Spleen (tissue), 11 donors: Measurements from ENCODE around the gene LMF1. TPM values are rescaled to one million over a fixed set of nuclear protein-coding genes. Genes with fewer than 3 reads are reported as not detected.

Experiments
- DNase-seq: peaks from one replicate; pipeline ENCODE4 v3.0.0-alpha.2; 2020
- H3K27ac ChIP-seq, 8 donors: fragments of 200-600 bp; sonication (generic) in 7 of 8; 1 replicate in 4 of 8; 2 replicates in 4 of 8; pipeline versions ENCODE4 v1.5.0 to v1.8.0; 2016 to 2021; ENCODE audit warnings: inconsistent platforms in 4 of 8, mild to moderate bottlenecking in 4 of 8, moderate library complexity in 1 of 8
- H3K27me3 ChIP-seq, 7 donors: fragments of 200-600 bp; sonication (generic) in 6 of 7; replicated peaks in 1 of 7; 1 replicate in 4 of 7; 2 replicates in 3 of 7; pipeline versions ENCODE4 v1.5.0 to v1.8.0; 2016 to 2021; ENCODE audit warnings: inconsistent platforms in 3 of 7, mild to moderate bottlenecking in 1 of 7
- H3K36me3 ChIP-seq, 6 donors: fragments of 200-600 bp; sonication (generic) in 5 of 6; 1 replicate in 4 of 6; 2 replicates in 2 of 6; pipeline versions ENCODE4 v1.5.0 to v1.8.0; 2016 to 2021; ENCODE audit warnings: inconsistent platforms in 2 of 6
- H3K4me1 ChIP-seq, 6 donors: fragments of 200-600 bp; sonication (generic) in 5 of 6; 1 replicate in 3 of 6; 2 replicates in 3 of 6; pipeline versions ENCODE4 v1.5.0 to v1.8.0; 2016 to 2021; ENCODE audit warnings: inconsistent platforms in 3 of 6
- H3K4me3 ChIP-seq, 8 donors: fragments of 200-600 bp; sonication (generic) in 7 of 8; 1 replicate in 4 of 8; 2 replicates in 4 of 8; pipeline versions ENCODE4 v1.5.0 to v1.8.0; 2016 to 2021; ENCODE audit warnings: inconsistent platforms in 4 of 8, mild to moderate bottlenecking in 4 of 8, moderate library complexity in 2 of 8
- H3K9me3 ChIP-seq, 8 donors: fragments of 200-600 bp; sonication (generic) in 7 of 8; 1 replicate in 4 of 8; 2 replicates in 4 of 8; pipeline versions ENCODE4 v1.5.0 to v1.8.0; 2016 to 2021; ENCODE audit warnings: inconsistent platforms in 4 of 8
- POLR2A ChIP-seq, 3 donors: fragments of 450-650 bp; IDR thresholded peaks; one replicate each; pipeline ENCODE4 v1.5.1; 2017; ENCODE audit warnings: antibody characterized with exemption in 3 of 3, mild to moderate bottlenecking in 1 of 3
- POLR2AphosphoS5 ChIP-seq, 3 donors: sonication (generic); formaldehyde crosslinking; IDR thresholded peaks; one replicate each; pipeline ENCODE4 v1.5.1; 2017; ENCODE audit warnings: antibody characterized with exemption in 3 of 3
- WGBS, 5 donors: extraction: QIAGEN DNeasy Blood & Tissue Kit in 3 of 5; methylation state at CpG; one replicate each; pipeline versions ENCODE4 v1.1.5 to v1.1.7; 2013 to 2018; 5-methylcytosine and 5-hydroxymethylcytosine counted together
- intact Hi-C: fragments of 100-400 bp; cut with DNase I; formaldehyde crosslinking; loops from one replicate; pipeline ENCODE4 v1.15.0; 2023; ENCODE audit warnings: low total_unique reads
- polyA plus RNA-seq, 3 donors: library from polyadenylated mRNA; stranded (reverse); fragments of 200-250 nt; gene quantifications; one replicate each; pipeline ENCODE4 v1.2.1, GENCODE V29; 2013
- total RNA-seq, 7 donors: library from RNA; depleted of rRNA in 3 of 7; stranded (reverse); fragments of >200 nt in 3 of 7; fragmentation: NEBNext Ultra II Directional in 4 of 7; extraction: Animal tissue kit (Norgen Biotek cat#: 25700) in 4 of 7; gene quantifications; one replicate each; pipeline versions ENCODE4 v1.1.0 to v1.2.1, GENCODE V29; 2016 to 2021
- TF ChIP-seq, protein P1 (sequence below), 11 experiments: fragments of 200-600 bp in 7 of 11; fragments of 450-650 bp in 4 of 11; sonication (generic) in 4 of 11; IDR thresholded peaks in 8 of 11; conservative IDR thresholded peaks in 3 of 11; 1 replicate in 7 of 11; 2 replicates in 4 of 11; pipeline versions ENCODE4 v1.4.0 to v1.8.0; 2016 to 2021; ENCODE audit warnings: antibody characterized with exemption in 11 of 11, inconsistent platforms in 4 of 11, mild to moderate bottlenecking in 1 of 11
- donor health status: healthy with polysubstance abuse.
- donor health status: DM: no; HTN: no; CAD: no; lungs with moderate emphysema.
- donor health status: DM: no; HTN: no; CAD: no.
- donor health status: Bipolar disorder and iron deficiency.
- donor health status: healthy.
- donor health status: DM: no; HTN: no; CAD: no.
- donor health status: DM: yes; HTN: yes; CAD: no.

LMF1 gene
- total and polyA plus RNA-seq, 10 donors, result 10.4 to 57.6 (median 32.5) TPM

DNA sequence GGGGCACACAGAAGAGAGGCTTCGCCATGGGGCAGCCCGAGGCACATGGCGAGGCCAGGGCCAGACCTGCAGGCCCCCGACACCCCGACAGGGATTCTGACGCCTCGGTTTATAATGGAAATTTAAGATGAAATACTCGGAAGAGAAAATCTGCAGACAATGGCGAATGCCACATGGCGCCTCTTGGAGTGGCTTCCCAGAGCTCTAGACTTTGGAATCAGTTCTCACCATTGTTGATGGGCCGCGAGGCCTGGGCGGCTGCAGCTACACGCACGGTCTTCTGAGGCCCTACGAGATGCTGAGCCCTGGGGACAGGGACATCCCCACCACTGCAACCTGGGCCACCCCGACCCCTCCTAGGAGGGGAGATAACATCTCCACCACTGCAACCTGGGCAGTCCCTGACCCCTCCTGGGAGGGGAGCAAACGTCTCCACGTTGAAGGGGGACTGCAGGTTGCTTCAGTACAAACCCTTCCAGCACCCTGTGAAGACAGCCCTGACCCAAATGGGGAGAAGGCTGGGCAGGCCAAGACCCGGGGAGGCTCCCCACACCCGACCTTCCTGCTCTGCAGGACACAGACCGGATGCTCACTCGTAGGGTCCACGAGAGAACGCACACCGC is 56.9 kb downstream of the LMF1 start:
- no peak overlapping the region for H3K4me3 ChIP-seq
- intact Hi-C loops, result no loop called here
- TF ChIP-seq POLR2AphosphoS5 (IDR thresholded peaks at IDR 0.05), result no peak
- H3K4me1 ChIP-seq, result peaks cover 0 to 8% (median 1%) of the 10 kb centered on the region in 6 donors
- no peak overlapping the region for H3K27ac ChIP-seq
- H3K9me3 ChIP-seq, result no peaks in the 10 kb centered on the region
- WGBS, 5 donors, result 92 to 97% (median 95%) methylated on average over 23 to 26 of the region's 26 CpGs
- no peak for DNase-seq
- H3K27me3 ChIP-seq, result no peaks in the 10 kb centered on the region
- H3K36me3 ChIP-seq, result peaks cover 0 to 56% (median 23%) of the 10 kb centered on the region in 6 donors

DNA sequence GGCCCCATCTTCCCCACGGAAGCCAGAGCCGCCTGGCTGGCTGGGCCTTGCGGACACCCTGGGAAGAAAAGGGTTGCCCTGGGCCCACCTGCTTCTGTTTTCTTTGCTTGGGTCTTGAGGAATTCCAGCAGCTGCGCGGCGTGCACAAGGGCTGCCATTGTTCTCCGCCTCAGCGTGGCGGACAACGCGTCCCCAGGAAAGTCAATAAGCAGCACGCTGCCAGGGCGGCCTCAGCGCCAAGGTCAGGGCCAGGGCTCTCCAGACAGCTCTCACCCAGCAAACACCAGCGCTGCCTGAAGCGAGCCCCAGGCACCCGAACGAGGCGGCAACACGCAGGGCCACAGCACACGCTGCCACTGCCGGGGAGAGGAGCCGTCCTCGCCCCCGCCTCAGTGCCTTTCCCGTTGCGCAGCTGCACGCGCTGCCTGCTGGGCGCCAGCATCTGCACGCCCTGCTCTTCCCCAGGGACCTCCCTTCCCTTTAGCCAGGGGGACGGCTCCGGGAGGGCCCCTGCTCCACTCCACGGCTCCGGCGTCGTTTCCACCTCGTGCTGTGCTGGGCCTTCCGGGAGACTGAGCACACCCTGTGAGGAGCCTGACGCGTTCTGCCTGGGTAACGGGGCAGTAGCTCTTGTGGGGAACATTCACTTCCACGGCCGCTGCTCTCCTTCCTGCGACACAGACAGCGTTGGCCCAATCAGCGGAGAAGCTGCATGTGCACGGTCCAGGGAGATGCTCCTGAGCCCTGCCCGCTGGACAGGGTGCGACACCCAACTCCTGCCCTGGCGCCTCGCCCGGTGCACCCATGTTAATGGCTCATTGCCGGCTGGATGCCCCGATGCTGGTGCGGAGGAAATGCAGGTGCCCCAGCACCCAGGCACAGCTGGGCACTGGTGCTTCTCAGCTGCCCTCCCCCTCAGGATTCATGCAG is 57.8 kb downstream of the LMF1 start:
- Histone ChIP-seq H3K27me3 (no peaks in the 10 kb centered on the region), H3K4me1 (peaks cover 0 to 4% (median 0%) of the 10 kb centered on the region in 6 donors), H3K27ac (no peak overlapping the region), H3K9me3 (no peaks in the 10 kb centered on the region), H3K4me3 (no peak overlapping the region), H3K36me3 (peaks cover 0 to 56% (median 21%) of the 10 kb centered on the region in 6 donors)
- TF ChIP-seq, protein P1, sequence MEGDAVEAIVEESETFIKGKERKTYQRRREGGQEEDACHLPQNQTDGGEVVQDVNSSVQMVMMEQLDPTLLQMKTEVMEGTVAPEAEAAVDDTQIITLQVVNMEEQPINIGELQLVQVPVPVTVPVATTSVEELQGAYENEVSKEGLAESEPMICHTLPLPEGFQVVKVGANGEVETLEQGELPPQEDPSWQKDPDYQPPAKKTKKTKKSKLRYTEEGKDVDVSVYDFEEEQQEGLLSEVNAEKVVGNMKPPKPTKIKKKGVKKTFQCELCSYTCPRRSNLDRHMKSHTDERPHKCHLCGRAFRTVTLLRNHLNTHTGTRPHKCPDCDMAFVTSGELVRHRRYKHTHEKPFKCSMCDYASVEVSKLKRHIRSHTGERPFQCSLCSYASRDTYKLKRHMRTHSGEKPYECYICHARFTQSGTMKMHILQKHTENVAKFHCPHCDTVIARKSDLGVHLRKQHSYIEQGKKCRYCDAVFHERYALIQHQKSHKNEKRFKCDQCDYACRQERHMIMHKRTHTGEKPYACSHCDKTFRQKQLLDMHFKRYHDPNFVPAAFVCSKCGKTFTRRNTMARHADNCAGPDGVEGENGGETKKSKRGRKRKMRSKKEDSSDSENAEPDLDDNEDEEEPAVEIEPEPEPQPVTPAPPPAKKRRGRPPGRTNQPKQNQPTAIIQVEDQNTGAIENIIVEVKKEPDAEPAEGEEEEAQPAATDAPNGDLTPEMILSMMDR (IDR thresholded peaks at IDR 0.05 in 8 of 11, conservative IDR thresholded peaks at IDR 0.05 in 3 of 11), result no peak
- TF ChIP-seq POLR2A (IDR thresholded peaks at IDR 0.05), result no peak
- no peak for TF ChIP-seq POLR2AphosphoS5 (IDR thresholded peaks at IDR 0.05)
- no peak for DNase-seq
- 89 to 96% (median 94%) methylated on average over 38 to 56 of the region's 56 CpGs for WGBS, 5 donors
- intact Hi-C loops, result no loop called here

DNA sequence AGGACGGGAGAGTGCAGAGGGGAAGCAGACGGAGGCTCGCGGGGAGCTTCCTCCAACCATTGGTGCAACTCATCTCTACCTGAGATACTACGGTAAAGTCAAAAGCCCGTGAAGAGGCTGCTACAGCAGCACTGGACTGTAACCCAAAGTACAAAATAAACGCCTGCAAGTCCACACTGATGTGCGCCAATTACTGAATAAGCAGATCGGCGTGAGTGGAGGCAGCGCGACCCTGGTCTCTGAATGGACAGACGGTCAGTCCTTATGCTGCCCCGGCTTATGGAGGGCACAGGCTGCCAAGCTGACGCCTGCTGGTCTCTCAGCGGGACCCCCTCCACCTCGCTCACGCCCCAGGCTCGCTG is 58.5 kb downstream of the LMF1 start:
- peaks cover 0 to 3% (median 0%) of the 10 kb centered on the region in 6 donors for H3K4me1 ChIP-seq
- no peak overlapping the region for H3K27ac ChIP-seq
- peaks cover 0 to 4% (median 2%) of the 10 kb centered on the region in 8 donors for H3K9me3 ChIP-seq
- intact Hi-C loops, result no loop called here
- DNase-seq, result no peak
- no peak for TF ChIP-seq POLR2AphosphoS5 (IDR thresholded peaks at IDR 0.05)
- no peaks in the 10 kb centered on the region for H3K27me3 ChIP-seq
- H3K4me3 ChIP-seq, result no peak overlapping the region
- peaks cover 0 to 59% (median 24%) of the 10 kb centered on the region in 6 donors for H3K36me3 ChIP-seq
- WGBS, 5 donors, result 89 to 95% (median 92%) methylated on average over 18 to 19 of the region's 19 CpGs

DNA sequence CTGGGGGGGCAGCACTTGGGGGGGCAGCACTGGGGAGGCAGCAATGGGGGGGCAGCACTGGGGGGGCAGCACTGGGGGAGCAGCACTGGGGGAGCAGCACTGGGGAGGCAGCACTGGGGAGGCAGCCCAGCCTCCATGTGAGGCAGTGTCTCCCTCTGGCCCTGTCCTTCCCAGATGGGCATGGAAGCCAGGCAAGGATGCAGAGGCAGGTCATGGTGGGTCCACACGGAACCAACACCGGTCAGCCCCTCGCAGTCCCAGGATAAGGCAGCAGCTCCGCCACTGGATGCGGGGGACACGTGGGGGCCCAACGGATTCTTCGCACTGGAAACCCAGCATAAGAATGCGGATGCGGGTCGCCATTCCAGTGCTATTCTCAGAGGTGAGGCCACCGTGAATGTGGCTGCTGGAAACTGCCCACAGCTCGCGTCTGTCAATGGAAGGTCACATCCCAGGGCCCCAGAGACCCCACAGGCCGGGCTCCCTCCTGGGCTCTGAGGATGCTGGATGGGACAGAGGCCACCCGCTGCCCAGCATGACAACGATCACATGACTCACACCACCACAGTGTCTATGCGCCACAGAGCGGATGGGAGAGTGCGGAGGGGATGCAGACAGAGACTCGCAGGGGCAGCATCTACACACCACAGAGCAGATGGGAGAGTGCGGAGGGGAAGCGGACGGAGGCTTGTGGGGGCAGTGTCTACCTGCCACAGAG is 59.0 kb downstream of the LMF1 start:
- no peak overlapping the region for H3K27ac ChIP-seq
- intact Hi-C loops, result no loop called here
- DNase-seq, result no peak
- TF ChIP-seq POLR2AphosphoS5 (IDR thresholded peaks at IDR 0.05), result no peak
- TF ChIP-seq POLR2A (IDR thresholded peaks at IDR 0.05), result no peak
- TF ChIP-seq, protein P1 (IDR thresholded peaks at IDR 0.05 in 8 of 11, conservative IDR thresholded peaks at IDR 0.05 in 3 of 11), result no peak
- H3K36me3 ChIP-seq, result peaks cover 0 to 64% (median 25%) of the 10 kb centered on the region in 6 donors
- peaks cover 0 to 3% (median 0%) of the 10 kb centered on the region in 6 donors for H3K4me1 ChIP-seq
- 91 to 96% (median 96%) methylated on average over 21 to 24 of the region's 24 CpGs for whole genome bisulfite sequencing, 5 donors
- no peak overlapping the region for H3K4me3 ChIP-seq
- H3K27me3 ChIP-seq, result no peaks in the 10 kb centered on the region
- H3K9me3 ChIP-seq, result peaks cover 0 to 9% (median 6%) of the 10 kb centered on the region in 8 donors
